Panc1 (cell line): ENCODE measurements around the gene SLC25A31. TPM values are rescaled to one million over a fixed set of nuclear protein-coding genes. Genes with fewer than 3 reads are reported as not detected.

Experiments
- ATAC-seq: fragments of 200-7000 bp; cut with Tn5 transposase; 2 replicates; pipeline ENCODE4 v1.9.1; 2020; ENCODE audit warnings: mild to moderate bottlenecking, moderate library complexity
- BruUV-seq: library from RNA; stranded (reverse); fragments of 400-500 nt; replicated peaks from 2 replicates; lab custom pipeline; 2021; lab: Mats Ljungman, UMichigan
- CTCF ChIA-PET: fragments of 300-600 bp; sonication (Branson Sonifier 250); formaldehyde crosslinking; loops from one replicate; lab custom pipeline; 2022; ENCODE audit warnings: antibody characterized with exemption; lab: Charles Lee
- POLR2A ChIA-PET: fragments of 300-600 bp; sonication (Branson Sonifier 250); formaldehyde crosslinking; loops from one replicate; lab custom pipeline; 2022; ENCODE audit warnings: antibody characterized with exemption; lab: Charles Lee
- DNase-seq: peaks from one replicate; pipeline ENCODE4 v3.0.0-alpha.2; 2010; ENCODE audit warnings: low read depth, low spot score
- H3K27ac ChIP-seq: 2 replicates; pipeline ENCODE4 v1.5.1; 2011; ENCODE audit warnings: mild to moderate bottlenecking, low read length, inconsistent platforms
- H3K27me3 ChIP-seq: fragments of 200-500 bp; sonication (Bioruptor generic); 2 replicates; pipeline ENCODE4 v1.6.0; 2014; ENCODE audit warnings: low read length, inconsistent platforms; ENCODE audit not compliant: control insufficient read depth, insufficient read depth
- H3K36me3 ChIP-seq: fragments of 200-500 bp; sonication (Bioruptor generic); 2 replicates; pipeline ENCODE4 v1.5.1; 2014; ENCODE audit warnings: inconsistent platforms, mild to moderate bottlenecking, low read length, moderate library complexity; ENCODE audit not compliant: control insufficient read depth, insufficient read depth
- H3K4me1 ChIP-seq: 2 replicates; pipeline ENCODE4 v1.5.1; 2011; ENCODE audit warnings: inconsistent platforms, mild to moderate bottlenecking, low read length, moderate library complexity; ENCODE audit not compliant: control insufficient read depth, insufficient read depth
- H3K4me3 ChIP-seq, 2 experiments: 2 replicates each; pipeline ENCODE4 v1.5.1; 2011 to 2012; ENCODE audit warnings: low read depth in 2 of 2, low read length in 2 of 2, mild to moderate bottlenecking in 2 of 2, inconsistent platforms in 1 of 2, moderate library complexity in 1 of 2
- H3K9me3 ChIP-seq: fragments of 200-500 bp; sonication (Bioruptor generic); 2 replicates; pipeline ENCODE4 v1.5.1; 2014; ENCODE audit warnings: low read depth, mild to moderate bottlenecking, inconsistent platforms, low read length, moderate library complexity; ENCODE audit not compliant: control insufficient read depth, insufficient read depth
- POLR2AphosphoS5 ChIP-seq: IDR thresholded peaks from 2 replicates; pipeline ENCODE4 v1.6.1; 2012; ENCODE audit warnings: mild to moderate bottlenecking, low read depth, low read length, moderate library complexity
- SIN3A ChIP-seq: IDR thresholded peaks from 2 replicates; pipeline ENCODE4 v1.6.1; 2012; ENCODE audit warnings: low read depth, mild to moderate bottlenecking, low read length, moderate library complexity, borderline replicate concordance; ENCODE audit not compliant: insufficient read depth
- TCF7L2 ChIP-seq: IDR thresholded peaks from 2 replicates; pipeline ENCODE4 v1.6.1; 2011; ENCODE audit warnings: mild to moderate bottlenecking, low read depth, low read length, inconsistent platforms
- in situ Hi-C: cut with HindIII; loops from 2 replicates; pipeline ENCODE4 v1.10.0; 2016; ENCODE audit warnings: low sequenced_read_pairs, low pct_unique_long_range_greater_than_20kb
- intact Hi-C: fragments of 100-400 bp; cut with micrococcal nuclease; formaldehyde crosslinking; loops from one replicate; pipeline ENCODE4 v1.10.0; 2022; ENCODE audit not compliant: unreplicated experiment
- total RNA-seq: library from RNA; stranded (reverse); gene quantifications from one replicate; pipeline ENCODE4 v1.2.1, GENCODE V29; 2021; ENCODE audit not compliant: unreplicated experiment
- TF ChIP-seq, protein P1 (sequence below): fragments of 450-650 bp; IDR thresholded peaks from 2 replicates; pipeline ENCODE4 v1.5.1; 2017; ENCODE audit warnings: mild to moderate bottlenecking
- TF ChIP-seq, protein P2 (sequence below), 2 experiments: IDR thresholded peaks; 2 replicates each; pipeline ENCODE4 v1.6.1; 2011 to 2012; ENCODE audit warnings: low read depth in 2 of 2, control low read depth in 1 of 2, low read length in 1 of 2, mild to moderate bottlenecking in 1 of 2, moderate library complexity in 1 of 2; ENCODE audit not compliant: insufficient read depth in 1 of 2

The SLC25A31 gene
- total RNA-seq, 1 experiment from 2014 or later = not detected

DNA sequence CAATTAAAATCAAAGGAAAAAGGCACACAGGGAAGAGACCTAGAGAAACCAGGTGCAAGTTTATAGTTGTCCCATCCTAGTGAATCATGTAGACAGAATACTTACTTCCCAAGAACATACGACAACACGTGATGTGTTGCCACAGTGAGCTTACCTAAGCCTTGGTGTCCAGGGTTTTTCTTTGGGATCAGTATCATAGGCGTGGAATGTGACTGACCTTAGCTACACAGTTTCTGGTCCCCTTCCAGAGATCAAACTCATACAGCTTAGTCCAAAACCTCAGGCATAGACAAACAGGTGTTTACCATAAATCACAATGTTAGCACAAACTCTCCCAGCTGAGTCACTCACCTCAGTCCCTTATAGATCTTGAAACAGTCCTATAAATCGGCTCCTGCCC, 17.7 kb downstream of the SLC25A31 start:
- Histone ChIP-seq H3K36me3 (no peaks in the 10 kb centered on the region), H3K4me3 (no peak overlapping the region), H3K27ac (no peak overlapping the region), H3K9me3 (0 out of 2 replicates have a peak, but pooled peaks cover 2% of the 10 kb centered on the region), H3K27me3 (no peaks in the 10 kb centered on the region), H3K4me1 (no peaks in the 10 kb centered on the region)
- TF ChIP-seq TCF7L2 = no peak
- TF ChIP-seq, protein P1, sequence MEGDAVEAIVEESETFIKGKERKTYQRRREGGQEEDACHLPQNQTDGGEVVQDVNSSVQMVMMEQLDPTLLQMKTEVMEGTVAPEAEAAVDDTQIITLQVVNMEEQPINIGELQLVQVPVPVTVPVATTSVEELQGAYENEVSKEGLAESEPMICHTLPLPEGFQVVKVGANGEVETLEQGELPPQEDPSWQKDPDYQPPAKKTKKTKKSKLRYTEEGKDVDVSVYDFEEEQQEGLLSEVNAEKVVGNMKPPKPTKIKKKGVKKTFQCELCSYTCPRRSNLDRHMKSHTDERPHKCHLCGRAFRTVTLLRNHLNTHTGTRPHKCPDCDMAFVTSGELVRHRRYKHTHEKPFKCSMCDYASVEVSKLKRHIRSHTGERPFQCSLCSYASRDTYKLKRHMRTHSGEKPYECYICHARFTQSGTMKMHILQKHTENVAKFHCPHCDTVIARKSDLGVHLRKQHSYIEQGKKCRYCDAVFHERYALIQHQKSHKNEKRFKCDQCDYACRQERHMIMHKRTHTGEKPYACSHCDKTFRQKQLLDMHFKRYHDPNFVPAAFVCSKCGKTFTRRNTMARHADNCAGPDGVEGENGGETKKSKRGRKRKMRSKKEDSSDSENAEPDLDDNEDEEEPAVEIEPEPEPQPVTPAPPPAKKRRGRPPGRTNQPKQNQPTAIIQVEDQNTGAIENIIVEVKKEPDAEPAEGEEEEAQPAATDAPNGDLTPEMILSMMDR = no peak
- TF ChIP-seq POLR2AphosphoS5 = no peak
- TF ChIP-seq SIN3A = no peak
- ChIA-PET CTCF (no interaction called here), POLR2A (no interaction called here)
- in situ Hi-C loops (no loop called here), intact Hi-C loops (no loop called here)
- no TSS peak for BruUV-seq
- ATAC-seq = no peak
- DNase-seq = no peak

DNA sequence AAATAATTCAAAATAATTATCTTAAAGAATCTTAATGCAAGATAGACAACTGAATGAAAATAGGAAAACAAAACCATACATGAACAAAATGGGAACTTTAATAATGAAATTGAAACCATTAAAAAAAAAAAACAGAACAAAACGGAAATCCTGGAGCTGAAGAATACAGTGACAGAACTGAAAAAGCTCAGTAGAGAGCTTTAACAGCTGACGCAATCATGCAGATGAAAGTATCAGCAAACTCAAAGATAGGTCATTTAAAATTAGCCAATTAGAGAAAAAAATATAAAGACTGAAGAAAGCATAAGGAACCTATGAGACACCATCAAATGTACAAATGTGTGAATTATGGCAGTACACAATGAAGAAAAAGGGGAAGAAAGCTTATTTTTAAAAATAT, 18.8 kb downstream of the SLC25A31 start:
- Histone ChIP-seq H3K36me3 (no peaks in the 10 kb centered on the region), H3K27ac (no peak overlapping the region), H3K27me3 (no peaks in the 10 kb centered on the region), H3K4me1 (no peaks in the 10 kb centered on the region), H3K9me3 (0 out of 2 replicates have a peak, but pooled peaks cover 2% of the 10 kb centered on the region), H3K4me3 (no peak overlapping the region)
- intact Hi-C loops (no loop called here), in situ Hi-C loops (no loop called here)
- ATAC-seq = no peak
- ChIA-PET CTCF (no interaction called here), POLR2A (no interaction called here)
- DNase-seq = no peak
- no TSS peak for BruUV-seq
- TF ChIP-seq, protein P1 = no peak
- TF ChIP-seq SIN3A (no peak), TCF7L2 (no peak), POLR2AphosphoS5 (no peak)
- TF ChIP-seq, protein P2, sequence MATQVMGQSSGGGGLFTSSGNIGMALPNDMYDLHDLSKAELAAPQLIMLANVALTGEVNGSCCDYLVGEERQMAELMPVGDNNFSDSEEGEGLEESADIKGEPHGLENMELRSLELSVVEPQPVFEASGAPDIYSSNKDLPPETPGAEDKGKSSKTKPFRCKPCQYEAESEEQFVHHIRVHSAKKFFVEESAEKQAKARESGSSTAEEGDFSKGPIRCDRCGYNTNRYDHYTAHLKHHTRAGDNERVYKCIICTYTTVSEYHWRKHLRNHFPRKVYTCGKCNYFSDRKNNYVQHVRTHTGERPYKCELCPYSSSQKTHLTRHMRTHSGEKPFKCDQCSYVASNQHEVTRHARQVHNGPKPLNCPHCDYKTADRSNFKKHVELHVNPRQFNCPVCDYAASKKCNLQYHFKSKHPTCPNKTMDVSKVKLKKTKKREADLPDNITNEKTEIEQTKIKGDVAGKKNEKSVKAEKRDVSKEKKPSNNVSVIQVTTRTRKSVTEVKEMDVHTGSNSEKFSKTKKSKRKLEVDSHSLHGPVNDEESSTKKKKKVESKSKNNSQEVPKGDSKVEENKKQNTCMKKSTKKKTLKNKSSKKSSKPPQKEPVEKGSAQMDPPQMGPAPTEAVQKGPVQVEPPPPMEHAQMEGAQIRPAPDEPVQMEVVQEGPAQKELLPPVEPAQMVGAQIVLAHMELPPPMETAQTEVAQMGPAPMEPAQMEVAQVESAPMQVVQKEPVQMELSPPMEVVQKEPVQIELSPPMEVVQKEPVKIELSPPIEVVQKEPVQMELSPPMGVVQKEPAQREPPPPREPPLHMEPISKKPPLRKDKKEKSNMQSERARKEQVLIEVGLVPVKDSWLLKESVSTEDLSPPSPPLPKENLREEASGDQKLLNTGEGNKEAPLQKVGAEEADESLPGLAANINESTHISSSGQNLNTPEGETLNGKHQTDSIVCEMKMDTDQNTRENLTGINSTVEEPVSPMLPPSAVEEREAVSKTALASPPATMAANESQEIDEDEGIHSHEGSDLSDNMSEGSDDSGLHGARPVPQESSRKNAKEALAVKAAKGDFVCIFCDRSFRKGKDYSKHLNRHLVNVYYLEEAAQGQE (IDR thresholded peaks at IDR 0.05; ENCODE audit: insufficient read depth in 1 of 2, low read depth in 2 of 2, low read length in 1 of 2) = no peak
